ENCODE measurements around the gene CBLN1.

CBLN1 gene

GRCh38 chr16:49278567-49278827, 3.1 kb downstream of the CBLN1 start:
- no peak for TF ChIP-seq CTCF (IDR thresholded peaks at IDR 0.05; ENCODE audit: low read depth, low read length, missing control alignments)
- no peak overlapping the region for H3K4me3 ChIP-seq (replicated peaks; ENCODE audit: low read depth, low read length)
- DNase-seq (ENCODE audit: extremely low read depth, low read depth), result no peak

- DNase-seq (ENCODE audit: extremely low read depth, low read depth), result no peak
- H3K4me3 ChIP-seq (replicated peaks; ENCODE audit: low read depth, low read length), result no peak overlapping the region
- TF ChIP-seq CTCF (IDR thresholded peaks at IDR 0.05; ENCODE audit: low read depth, low read length, missing control alignments), result no peak
Observed at GRCh38 chr16:49277766-49278566, 3.7 kb downstream of the CBLN1 start.

DNA sequence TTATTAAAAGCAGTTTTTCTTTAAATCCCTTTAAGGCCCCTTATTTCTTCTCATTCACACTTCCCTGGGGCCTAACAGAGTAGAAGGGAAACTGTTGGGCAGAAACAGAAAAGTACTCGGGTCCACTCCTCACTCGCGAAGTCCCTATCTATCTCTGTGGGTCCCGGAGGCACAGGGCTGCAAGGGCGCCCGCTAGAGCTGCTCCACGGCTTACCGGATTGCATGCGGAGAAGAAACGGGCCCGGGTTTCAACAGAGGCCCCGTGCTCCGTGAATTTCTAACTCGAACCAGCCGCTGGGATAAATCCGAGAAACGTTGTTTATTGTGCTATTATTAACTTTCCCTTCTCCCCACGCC, 4.3 kb downstream of the CBLN1 start:
- no peak for TF ChIP-seq CTCF (IDR thresholded peaks at IDR 0.05; ENCODE audit: low read depth, low read length, missing control alignments)
- H3K4me3 ChIP-seq (replicated peaks; ENCODE audit: low read depth, low read length), result no peak overlapping the region
- no peak for DNase-seq (ENCODE audit: extremely low read depth, low read depth)

GRCh38 chr16:49276646-49277385, 4.8 kb downstream of the CBLN1 start:
- no peak for TF ChIP-seq CTCF (IDR thresholded peaks at IDR 0.05; ENCODE audit: low read depth, low read length, missing control alignments)
- no peak overlapping the region for H3K4me3 ChIP-seq (replicated peaks; ENCODE audit: low read depth, low read length)
- DNase-seq (ENCODE audit: extremely low read depth, low read depth), result no peak

GRCh38 chr16:49275870-49276269, 5.8 kb downstream of the CBLN1 start:
- TF ChIP-seq CTCF (IDR thresholded peaks at IDR 0.05; ENCODE audit: low read depth, low read length, missing control alignments), result no peak
- H3K4me3 ChIP-seq (replicated peaks; ENCODE audit: low read depth, low read length), result no peak overlapping the region
- no peak for DNase-seq (ENCODE audit: extremely low read depth, low read depth)

DNA sequence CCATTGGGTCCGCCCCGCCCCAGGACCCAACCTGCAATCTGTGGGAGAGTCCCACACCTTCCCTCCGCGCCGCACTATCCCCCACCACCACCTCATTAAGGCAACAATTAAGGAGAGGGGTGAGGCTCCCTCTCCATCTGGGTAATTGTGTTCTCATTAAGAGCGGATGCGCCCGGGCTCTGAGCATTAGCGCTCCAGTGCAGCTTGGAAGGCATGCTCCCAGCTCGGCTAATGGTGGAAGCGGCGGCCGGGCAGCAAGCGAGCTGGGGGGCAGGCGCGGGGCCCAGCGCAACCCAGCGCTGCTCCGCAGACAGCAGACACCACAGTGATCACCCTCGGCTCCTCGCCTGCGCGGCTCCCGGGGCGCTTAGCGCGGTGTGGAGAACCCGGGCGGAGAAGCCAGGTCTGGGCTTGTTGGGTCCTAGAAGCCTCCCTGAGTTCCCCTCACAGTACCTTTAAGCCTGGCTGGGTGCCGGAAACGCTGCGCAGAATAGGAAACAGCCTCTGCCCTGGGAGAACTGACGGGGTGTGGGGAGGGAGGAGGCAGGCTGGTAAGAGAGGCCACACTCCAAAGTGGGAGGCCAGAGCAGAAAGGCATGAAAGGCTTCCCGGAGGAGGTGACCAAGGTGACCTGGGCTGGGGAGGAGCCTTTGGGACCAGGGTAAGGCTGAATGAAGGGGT, 6.4 kb downstream of the CBLN1 start:
- no peak for TF ChIP-seq CTCF (IDR thresholded peaks at IDR 0.05; ENCODE audit: low read depth, low read length, missing control alignments)
- no peak for DNase-seq (ENCODE audit: extremely low read depth, low read depth)
- no peak overlapping the region for H3K4me3 ChIP-seq (replicated peaks; ENCODE audit: low read depth, low read length)
